Skin epidermis (tissue), 12 donors: Measurements from ENCODE around the gene ANKRD24.
A peak's percentile ranks its signal among the peaks of the same experiment; 100 is the strongest.
"Not testable (repeated sequence)": the region's sequence is repeated elsewhere in the genome, so short reads cannot be mapped to it uniquely, and the experiment has no call there.

ENCODE experiments used
- H3K27ac ChIP-seq, 21 experiments: fragments of 200-600 bp; sonication (generic) in 11 of 21; one replicate each; pipeline ENCODE4 v1.5.0; 2020; ENCODE audit warnings: mild to moderate bottlenecking in 3 of 21, inconsistent platforms in 2 of 21, moderate library complexity in 2 of 21
- H3K4me3 ChIP-seq, 7 experiments: fragments of 200-600 bp; sonication (generic) in 2 of 7; one replicate each; pipeline ENCODE4 v1.5.0; 2020; ENCODE audit warnings: inconsistent platforms in 2 of 7, mild to moderate bottlenecking in 2 of 7, moderate library complexity in 1 of 7

The ANKRD24 gene

GRCh38 chr19:4172861-4173473 is 9.5 kb upstream of the ANKRD24 start:
- no peak overlapping the region for H3K27ac ChIP-seq
- no peak overlapping the region for H3K4me3 ChIP-seq

DNA sequence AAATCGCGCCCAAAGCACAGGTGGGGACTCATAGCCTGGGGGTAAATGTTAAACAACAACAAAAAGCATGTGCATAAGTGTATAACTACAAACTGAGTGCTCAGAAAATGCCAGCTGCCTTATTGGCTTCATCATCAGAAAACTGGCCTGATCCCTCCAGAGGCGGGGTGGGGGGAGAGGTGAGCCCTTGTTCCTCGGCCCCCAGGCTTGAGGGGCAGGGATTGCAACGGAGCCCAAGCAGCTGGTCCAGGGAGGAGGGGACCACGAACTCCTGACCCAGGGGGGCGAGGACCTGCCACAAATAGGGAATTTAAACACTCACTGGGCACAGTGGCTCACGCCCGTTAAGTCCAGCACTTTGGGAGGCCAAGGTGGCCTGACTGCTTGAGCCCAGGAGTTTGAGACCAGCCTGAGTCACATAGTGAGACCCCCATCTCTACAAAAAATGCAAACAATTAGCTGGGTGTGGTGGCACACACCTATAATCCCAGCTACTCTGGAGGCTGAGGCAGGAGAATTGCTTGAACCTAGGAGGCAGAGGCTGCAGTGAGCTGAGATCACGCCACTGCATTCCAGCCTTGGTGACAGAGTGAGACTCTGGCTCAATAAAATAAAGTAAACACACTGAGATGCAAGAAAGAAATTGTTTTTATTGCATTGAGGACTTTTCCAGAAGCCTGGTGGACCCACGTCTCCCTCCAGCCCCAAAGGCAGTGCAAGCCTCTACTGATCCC is 8.8 kb upstream of the ANKRD24 start:
- no peak overlapping the region for H3K4me3 ChIP-seq
- no peak overlapping the region for H3K27ac ChIP-seq

GRCh38 chr19:4174213-4174894 is 8.1 kb upstream of the ANKRD24 start:
- H3K27ac ChIP-seq: no peak overlapping the region
- no peak overlapping the region for H3K4me3 ChIP-seq

- no peak overlapping the region for H3K27ac ChIP-seq
- no peak overlapping the region for H3K4me3 ChIP-seq
Observed at GRCh38 chr19:4174895-4175668, 7.4 kb upstream of the ANKRD24 start.

DNA sequence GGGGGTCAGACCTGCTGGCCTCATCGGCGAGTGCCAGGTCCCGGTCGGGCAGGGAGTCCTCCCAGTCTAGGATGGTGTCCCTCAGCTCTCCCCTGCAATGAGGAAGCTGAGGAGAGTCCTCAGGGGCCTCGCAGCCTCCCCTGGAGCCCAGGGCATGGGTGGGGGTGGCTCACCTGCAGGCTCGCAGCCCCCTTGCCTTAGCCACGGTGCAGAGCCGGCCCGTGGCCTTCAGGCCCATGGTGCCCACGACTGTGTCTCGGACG is 6.9 kb upstream of the ANKRD24 start:
- Histone ChIP-seq H3K4me3 (no peak overlapping the region), H3K27ac (no peak overlapping the region)

GRCh38 chr19:4177146-4177545 is 5.3 kb upstream of the ANKRD24 start:
- H3K4me3 ChIP-seq: no peak overlapping the region

GRCh38 chr19:4178990-4179389 is 3.5 kb upstream of the ANKRD24 start:
- Histone ChIP-seq H3K4me3 (no peak overlapping the region), H3K27ac (no peak overlapping the region)

More at GRCh38 chr19:4177146-4177545, 5.3 kb upstream of the ANKRD24 start:
- H3K27ac ChIP-seq: no peak overlapping the region

GRCh38 chr19:4181053-4181508 is 1.4 kb upstream of the ANKRD24 start:
- H3K4me3 ChIP-seq: peak overlapping the region in 1 of 7 experiments; percentile 84
- H3K27ac ChIP-seq: peak overlapping the region in 3 of 21 experiments; percentile 2 to 92 (median 22)

GRCh38 chr19:4183967-4184717 is 1.7 kb downstream of the ANKRD24 start:
- Histone ChIP-seq H3K27ac (no peak overlapping the region), H3K4me3 (no peak overlapping the region)

GRCh38 chr19:4184718-4185352 is 2.3 kb downstream of the ANKRD24 start:
- Histone ChIP-seq H3K4me3 (no peak overlapping the region), H3K27ac (no peak overlapping the region)

DNA sequence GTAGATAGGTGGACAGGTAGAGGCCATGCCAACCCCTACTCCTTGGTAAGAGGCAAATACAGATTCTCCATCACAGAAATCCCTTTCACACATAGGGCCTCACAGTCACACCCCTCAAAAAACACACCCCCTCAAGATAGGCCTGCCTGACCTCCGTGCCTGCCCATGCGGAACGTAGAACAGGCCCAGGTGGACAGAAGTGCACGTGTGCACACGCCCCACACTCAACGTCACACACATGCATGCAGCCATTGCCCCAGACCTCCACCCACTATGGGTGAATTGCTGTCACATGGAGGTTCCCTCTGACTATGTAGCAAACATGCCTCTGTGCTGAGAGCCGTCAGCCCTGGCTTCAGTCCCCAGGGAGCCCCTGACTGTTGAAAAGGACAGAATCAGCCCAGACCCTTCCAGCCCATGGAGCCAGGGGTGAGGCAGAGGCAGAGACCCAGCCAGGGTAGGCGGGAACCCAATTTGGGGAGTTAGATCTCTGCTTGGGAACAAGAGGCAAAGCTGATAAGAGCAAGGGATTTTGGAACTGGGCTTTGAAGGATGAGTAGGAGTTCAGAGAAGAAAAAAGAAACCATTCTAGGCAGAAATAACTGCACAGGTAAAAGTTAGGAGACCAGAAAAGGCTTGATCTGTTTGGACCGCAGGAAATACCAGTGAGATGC is 3.1 kb downstream of the ANKRD24 start:
- H3K27ac ChIP-seq: no peak overlapping the region
- H3K4me3 ChIP-seq: no peak overlapping the region

DNA sequence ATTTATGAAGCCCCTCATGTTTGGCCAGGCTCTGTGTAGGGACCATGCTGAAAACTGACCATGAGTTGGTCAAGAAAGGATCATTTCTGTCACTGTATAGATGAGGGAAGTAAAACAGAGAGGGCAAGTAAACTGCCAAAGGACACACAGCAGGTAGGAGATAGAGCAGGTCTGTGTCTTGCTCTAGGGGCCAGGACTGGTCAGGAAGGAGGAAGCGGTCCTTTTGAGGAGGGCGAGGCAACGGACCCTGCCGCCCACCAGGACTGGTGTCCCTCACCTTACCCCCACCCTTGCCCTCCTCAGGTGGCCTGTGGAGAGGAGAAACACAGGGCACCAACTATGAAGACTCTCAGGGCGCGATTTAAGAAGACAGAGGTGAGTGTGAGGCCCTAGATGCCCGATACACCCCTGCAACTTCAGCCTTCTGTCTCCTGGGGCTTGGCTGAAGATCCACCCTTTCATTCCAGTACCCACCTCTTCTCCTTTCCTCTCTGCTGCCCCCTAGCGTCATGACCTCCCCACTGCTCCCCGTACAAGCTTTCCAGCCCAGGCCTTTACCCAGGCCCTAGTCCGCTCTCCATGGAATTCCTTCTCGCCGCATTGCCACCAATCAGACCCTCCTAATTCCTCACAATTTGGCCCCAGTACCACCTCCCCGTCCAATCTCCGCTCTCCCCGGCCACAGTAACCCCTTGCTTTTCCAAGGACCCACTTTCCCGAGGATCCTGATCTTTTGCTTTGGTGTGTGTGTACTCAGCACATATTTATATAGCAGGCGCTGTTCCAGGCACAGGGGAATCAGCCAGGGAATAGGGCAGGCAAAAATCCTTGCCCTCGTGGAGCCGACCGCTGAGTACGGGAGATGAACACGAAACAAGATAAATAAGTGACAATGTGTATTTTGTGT is 3.9 kb downstream of the ANKRD24 start:
- Histone ChIP-seq H3K27ac (no peak overlapping the region), H3K4me3 (no peak overlapping the region)

DNA sequence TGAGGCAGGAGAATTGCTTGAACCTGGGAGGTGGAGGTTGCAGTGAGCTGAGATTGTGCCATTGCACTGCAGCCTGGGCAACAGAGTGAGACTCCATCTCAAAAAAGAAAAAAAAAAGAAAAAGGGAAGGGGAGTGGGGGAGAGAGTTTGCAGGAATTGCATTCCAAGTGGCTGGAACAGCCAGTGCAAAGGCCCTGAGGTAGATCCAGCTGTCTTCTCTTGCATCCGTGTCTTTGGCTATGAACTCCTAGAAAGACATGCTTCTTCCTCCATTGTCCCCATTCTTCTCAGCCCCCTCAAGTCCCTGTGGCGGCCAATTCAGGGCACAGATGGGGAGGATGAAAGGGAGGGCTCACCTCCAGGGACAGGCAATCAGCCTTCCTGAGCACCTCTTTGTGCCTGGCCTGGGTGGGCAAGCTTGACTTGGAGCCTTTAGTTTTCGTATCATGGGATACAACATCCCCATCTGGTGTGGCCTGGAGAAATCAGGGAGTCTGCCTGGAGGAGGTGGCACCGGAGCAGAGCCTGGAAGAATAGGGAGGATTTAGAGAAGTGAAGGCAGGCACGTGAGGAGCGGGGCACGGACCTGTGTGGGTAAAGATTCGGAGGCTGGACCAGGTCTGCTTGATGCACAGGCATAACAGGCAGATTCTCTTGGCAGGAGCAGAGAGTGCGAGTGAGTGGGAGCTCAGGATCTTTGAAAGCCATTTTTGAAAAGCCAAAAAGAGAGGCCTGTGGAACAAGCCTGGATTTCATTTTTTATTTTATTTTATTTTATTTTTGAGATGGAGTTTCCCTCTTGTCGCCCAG is 5.0 kb downstream of the ANKRD24 start:
- Histone ChIP-seq H3K27ac (no peak overlapping the region), H3K4me3 (no peak overlapping the region)

DNA sequence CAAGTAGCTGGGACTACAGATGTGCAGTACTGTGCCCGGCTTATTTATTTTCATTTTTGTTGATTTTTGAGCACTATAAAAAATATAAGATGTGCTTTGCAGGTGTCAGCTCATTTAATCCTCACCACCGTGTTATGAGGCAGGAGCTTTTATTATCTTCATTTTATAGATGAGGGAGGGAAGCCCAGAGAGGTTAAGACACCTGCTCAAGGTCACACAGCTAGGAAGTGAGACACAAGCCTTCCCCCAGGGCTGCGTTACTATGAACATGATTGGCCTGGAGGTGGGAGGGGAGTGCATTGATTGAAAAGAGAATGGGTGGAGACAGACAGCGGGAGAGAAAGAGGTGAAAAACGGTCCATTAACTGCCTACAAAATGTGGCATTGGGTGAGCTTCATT is 7.2 kb downstream of the ANKRD24 start:
- no peak overlapping the region for H3K27ac ChIP-seq

DNA sequence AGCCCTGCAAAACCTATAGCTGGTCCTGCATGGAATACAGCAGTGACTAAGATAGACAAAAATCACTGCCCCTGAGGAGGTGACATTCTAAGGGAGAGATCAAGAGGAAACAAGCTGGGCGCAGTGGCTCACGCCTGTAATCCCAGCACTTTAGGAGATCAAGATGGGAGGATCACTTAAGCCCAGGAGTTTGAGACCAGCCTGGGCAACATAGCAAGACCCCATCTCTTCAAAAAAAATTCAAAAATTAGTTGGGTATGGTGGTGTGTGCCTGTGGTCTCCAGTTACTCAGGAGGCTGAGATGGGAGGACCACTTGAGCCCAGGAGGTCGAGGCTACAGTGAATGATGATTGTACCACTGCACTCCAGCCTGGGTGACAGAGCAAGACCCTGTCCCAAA is 10.0 kb downstream of the ANKRD24 start:
- H3K4me3 ChIP-seq, H3K27ac ChIP-seq: not testable (repeated sequence)

More for the DNA sequence above, 7.2 kb downstream of the ANKRD24 start:
- H3K4me3 ChIP-seq: no peak overlapping the region

- H3K27ac ChIP-seq: no peak overlapping the region
- no peak overlapping the region for H3K4me3 ChIP-seq
Observed at GRCh38 chr19:4194353-4194752, 11.9 kb downstream of the ANKRD24 start.

- Histone ChIP-seq H3K4me3 (no peak overlapping the region), H3K27ac (no peak overlapping the region)
Observed at GRCh38 chr19:4196009-4196408, 13.5 kb downstream of the ANKRD24 start.
